Small intestine (tissue), 7 donors: ENCODE measurements around the gene GPR31. TPM values are rescaled to one million over a fixed set of nuclear protein-coding genes. Genes with fewer than 3 reads are reported as not detected.

ENCODE experiments used
- DNase-seq, 2 donors: peaks; one replicate each; pipeline versions ENCODE4 v3.0.0 to v3.0.0-alpha.2; 2013
- FAIRE-seq: peaks from 2 replicates; lab custom pipeline; 2012; peaks lifted over from hg19 to GRCh38; lab: Jason Lieb, UNC
- H3K27ac ChIP-seq, 3 donors: one replicate each; pipeline ENCODE4 v1.5.1; 2013; ENCODE audit warnings: low read length in 2 of 3, mild to moderate bottlenecking in 2 of 3, control low read depth in 1 of 3, inconsistent platforms in 1 of 3, low read depth in 1 of 3, moderate library complexity in 1 of 3
- H3K27me3 ChIP-seq, 3 donors: one replicate each; pipeline ENCODE4 v1.6.1; 2013; ENCODE audit warnings: low read length in 3 of 3, inconsistent platforms in 1 of 3; ENCODE audit not compliant: control insufficient read depth in 3 of 3, insufficient read depth in 3 of 3
- H3K36me3 ChIP-seq, 3 donors: one replicate each; pipeline ENCODE4 v1.6.1; 2013; ENCODE audit warnings: low read length in 3 of 3, inconsistent platforms in 1 of 3, low read depth in 1 of 3, mild to moderate bottlenecking in 1 of 3, moderate library complexity in 1 of 3; ENCODE audit not compliant: control insufficient read depth in 3 of 3, insufficient read depth in 2 of 3
- H3K4me1 ChIP-seq, 3 donors: one replicate each; pipeline ENCODE4 v1.6.1; 2013; ENCODE audit warnings: low read length in 2 of 3, inconsistent platforms in 1 of 3, low read depth in 1 of 3, mild to moderate bottlenecking in 1 of 3, moderate library complexity in 1 of 3; ENCODE audit not compliant: control insufficient read depth in 3 of 3, insufficient read depth in 2 of 3
- H3K4me3 ChIP-seq, 3 donors: one replicate each; pipeline ENCODE4 v1.5.1; 2013; ENCODE audit warnings: low read length in 3 of 3, control low read depth in 1 of 3, inconsistent platforms in 1 of 3, low read depth in 1 of 3, mild to moderate bottlenecking in 1 of 3, moderate library complexity in 1 of 3
- H3K9me3 ChIP-seq, 2 donors: one replicate each; pipeline ENCODE4 v1.6.1; 2013; ENCODE audit warnings: low read depth in 1 of 2, low read length in 1 of 2; ENCODE audit not compliant: control insufficient read depth in 2 of 2, insufficient read depth in 1 of 2
- WGBS, 3 donors: extraction: QIAGEN DNeasy Blood & Tissue Kit; methylation state at CpG; one replicate each; pipeline ENCODE4 v1.1.7; 2013; 5-methylcytosine and 5-hydroxymethylcytosine counted together
- polyA plus RNA-seq, 4 donors: library from polyadenylated mRNA; stranded (reverse) in 3 of 4; unstranded in 1 of 4; fragments of 200-250 nt in 3 of 4; fragments of 120-200 nt in 1 of 4; gene quantifications; one replicate each; pipeline versions ENCODE4 v1.2.1 to v1.2.3, GENCODE V29; 2013
- donor health status: healthy with polysubstance abuse.
- donor health status: control.
- donor health status: control.
- donor health status: Bipolar disorder and iron deficiency.
- donor health status: healthy.

GPR31 gene
- polyA plus RNA-seq, 4 donors = 0.35 TPM; not detected in 3

DNA sequence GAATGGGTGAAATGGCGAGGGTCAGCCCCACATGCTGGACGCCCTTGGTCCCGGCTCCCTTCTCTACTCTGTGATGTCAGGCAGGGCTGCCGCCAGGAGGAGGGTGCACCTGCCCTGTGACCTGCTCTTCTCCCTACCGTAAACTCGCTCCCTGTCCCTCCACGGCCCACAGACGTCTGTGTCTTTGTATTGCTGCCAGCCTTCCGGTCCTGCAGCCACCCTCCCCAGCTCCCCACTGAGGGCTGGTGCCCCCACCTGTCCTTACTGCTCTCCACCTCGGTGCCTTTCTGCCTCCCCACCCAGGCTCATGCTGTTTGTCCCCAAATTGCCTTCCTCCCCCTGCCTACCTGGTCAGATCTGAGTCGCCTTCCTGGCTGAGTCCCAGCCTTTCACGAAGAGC lies 38.9 kb downstream of the GPR31 start:
- WGBS, 3 donors = 62 to 88% (median 79%) methylated on average over 10 to 12 of the region's 12 CpGs
- Histone ChIP-seq H3K9me3 (peaks cover 0 to 3% of the 10 kb centered on the region in 2 donors), H3K36me3 (no peaks in the 10 kb centered on the region), H3K4me1 (peaks cover 2 to 30% (median 5%) of the 10 kb centered on the region in 3 donors), H3K27ac (peak overlapping the region in 1 of 3 donors; percentile 47), H3K27me3 (no peaks in the 10 kb centered on the region), H3K4me3 (no peak overlapping the region)
- FAIRE-seq = no peak
- DNase-seq = no peak

DNA sequence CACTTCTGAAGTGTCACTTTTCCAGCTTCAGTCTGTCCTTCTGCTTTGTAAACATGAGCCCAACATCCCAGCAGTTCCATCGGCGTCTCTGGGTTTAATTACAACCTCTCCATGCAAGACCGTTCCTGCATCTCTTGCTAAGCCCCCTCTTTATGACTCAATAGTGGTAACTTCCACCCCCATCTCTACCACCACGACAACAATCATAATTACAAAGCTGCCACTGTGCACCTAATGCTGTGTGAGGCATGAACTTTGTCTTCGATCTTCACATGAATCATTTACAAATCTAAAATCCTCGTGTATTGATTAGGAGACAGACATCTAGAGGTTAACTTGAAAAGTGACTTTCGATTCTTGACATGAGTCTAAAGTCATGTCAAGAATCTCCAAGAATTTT lies 39.8 kb downstream of the GPR31 start:
- WGBS, 3 donors = 48 to 70% (median 61%) methylated on average over 7 of the region's 7 CpGs
- DNase-seq = no peak
- Histone ChIP-seq H3K9me3 (peaks cover 0 to 3% of the 10 kb centered on the region in 2 donors), H3K36me3 (no peaks in the 10 kb centered on the region), H3K4me3 (no peak overlapping the region), H3K4me1 (peaks cover 0 to 23% (median 2%) of the 10 kb centered on the region in 3 donors), H3K27ac (no peak overlapping the region), H3K27me3 (no peaks in the 10 kb centered on the region)
- FAIRE-seq = no peak

DNA sequence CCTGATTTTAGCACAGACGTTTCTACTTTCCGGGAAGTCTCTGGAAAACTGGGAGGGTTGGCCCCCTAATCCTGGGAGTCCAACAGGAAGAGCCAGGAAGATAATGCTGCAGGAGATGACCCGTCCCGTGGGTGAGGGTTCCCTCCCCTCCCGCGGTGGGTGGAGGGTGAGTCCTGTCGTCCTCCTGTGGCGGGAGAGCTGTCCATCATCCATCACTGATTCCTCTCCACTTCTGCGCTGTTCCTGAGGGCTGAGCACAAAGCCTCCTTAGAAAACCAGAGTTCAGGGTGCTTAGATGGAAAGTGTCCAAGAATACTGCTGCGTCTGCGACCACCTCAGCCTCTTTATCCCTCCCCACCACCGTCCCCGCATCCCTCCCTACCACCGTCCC lies 40.9 kb downstream of the GPR31 start:
- WGBS, 3 donors = 66 to 77% (median 69%) methylated on average over 14 of the region's 14 CpGs
- no peak overlapping the region for H3K27ac ChIP-seq
- no peak for DNase-seq
- H3K9me3 ChIP-seq = peaks cover 0 to 3% of the 10 kb centered on the region in 2 donors
- H3K4me3 ChIP-seq = no peak overlapping the region
- H3K27me3 ChIP-seq = no peaks in the 10 kb centered on the region
- H3K36me3 ChIP-seq = no peaks in the 10 kb centered on the region
- FAIRE-seq = no peak
- H3K4me1 ChIP-seq = peaks cover 0 to 17% (median 0%) of the 10 kb centered on the region in 3 donors

DNA sequence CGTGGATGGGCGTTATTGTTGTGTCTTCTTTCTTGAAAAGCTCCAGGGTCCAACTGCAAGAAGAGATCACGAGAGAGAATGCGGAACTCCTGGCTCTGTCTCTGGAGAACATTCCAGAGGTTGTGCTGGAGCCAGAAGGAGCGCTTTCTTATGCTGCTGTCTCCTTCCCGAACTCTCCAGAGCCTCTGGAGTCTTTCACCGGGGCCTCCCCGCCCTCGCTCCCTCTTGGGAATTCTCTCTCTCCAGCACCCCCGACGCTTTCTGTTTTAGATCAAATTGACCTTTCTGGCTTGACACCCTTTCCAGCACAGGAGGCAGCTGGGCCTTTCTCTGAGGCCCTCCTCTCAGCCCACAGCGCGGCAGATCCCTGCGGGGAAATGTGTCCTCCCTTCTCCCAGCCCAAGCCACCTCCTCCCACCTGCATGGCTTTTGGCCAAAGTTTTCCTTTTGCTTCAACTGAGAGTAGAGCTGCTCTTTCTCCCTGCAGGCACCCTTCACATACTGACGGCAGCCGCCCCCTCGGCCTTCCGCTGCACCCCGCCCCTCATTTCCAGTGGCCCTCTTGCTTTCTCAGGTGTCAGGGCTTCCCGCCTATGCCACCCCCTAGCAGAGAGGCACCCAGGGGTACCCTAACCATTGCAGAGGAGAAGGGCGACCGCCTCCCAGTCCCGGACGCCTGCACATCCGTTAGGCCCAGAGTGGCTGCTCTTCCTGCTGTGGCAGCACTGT lies 41.5 kb downstream of the GPR31 start:
- H3K4me1 ChIP-seq = peaks cover 0 to 12% (median 0%) of the 10 kb centered on the region in 3 donors
- peak overlapping the region in 1 of 3 donors; percentile 10 for H3K27ac ChIP-seq
- DNase-seq = peak in 1 of 2 donors; percentile 27
- 46 to 59% (median 52%) methylated on average over 24 to 25 of the region's 25 CpGs for WGBS, 3 donors
- H3K9me3 ChIP-seq = peaks cover 0 to 3% of the 10 kb centered on the region in 2 donors
- no peaks in the 10 kb centered on the region for H3K36me3 ChIP-seq
- H3K4me3 ChIP-seq = peak overlapping the region in 1 of 3 donors; percentile 27
- H3K27me3 ChIP-seq = no peaks in the 10 kb centered on the region
- no peak for FAIRE-seq

DNA sequence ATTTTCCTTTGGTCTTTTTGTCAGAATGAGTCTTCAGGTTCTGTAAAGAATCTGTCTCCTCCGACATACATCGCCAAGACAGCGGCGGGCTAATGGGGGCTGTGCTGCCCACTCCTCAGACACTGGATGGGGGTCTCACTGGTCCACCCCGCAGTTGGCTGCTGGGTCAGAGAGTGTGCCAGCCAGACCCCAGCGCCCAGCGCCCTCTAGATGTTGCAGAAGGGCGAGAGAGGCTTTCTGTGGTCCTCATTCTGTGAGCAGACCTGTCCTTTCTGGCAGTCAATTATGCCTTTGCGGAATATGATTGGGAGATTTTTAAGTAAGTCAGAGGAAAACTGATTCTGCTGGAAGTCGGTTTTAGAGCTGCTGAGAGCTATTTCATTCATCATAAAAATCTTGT lies 42.7 kb downstream of the GPR31 start:
- FAIRE-seq = no peak
- Histone ChIP-seq H3K9me3 (peaks cover 0 to 3% of the 10 kb centered on the region in 2 donors), H3K36me3 (no peaks in the 10 kb centered on the region), H3K27ac (no peak overlapping the region), H3K27me3 (no peaks in the 10 kb centered on the region), H3K4me1 (peaks cover 0 to 2% (median 0%) of the 10 kb centered on the region in 3 donors), H3K4me3 (no peak overlapping the region)
- 84 to 87% (median 84%) methylated on average over 10 of the region's 10 CpGs for WGBS, 3 donors
- DNase-seq = no peak

DNA sequence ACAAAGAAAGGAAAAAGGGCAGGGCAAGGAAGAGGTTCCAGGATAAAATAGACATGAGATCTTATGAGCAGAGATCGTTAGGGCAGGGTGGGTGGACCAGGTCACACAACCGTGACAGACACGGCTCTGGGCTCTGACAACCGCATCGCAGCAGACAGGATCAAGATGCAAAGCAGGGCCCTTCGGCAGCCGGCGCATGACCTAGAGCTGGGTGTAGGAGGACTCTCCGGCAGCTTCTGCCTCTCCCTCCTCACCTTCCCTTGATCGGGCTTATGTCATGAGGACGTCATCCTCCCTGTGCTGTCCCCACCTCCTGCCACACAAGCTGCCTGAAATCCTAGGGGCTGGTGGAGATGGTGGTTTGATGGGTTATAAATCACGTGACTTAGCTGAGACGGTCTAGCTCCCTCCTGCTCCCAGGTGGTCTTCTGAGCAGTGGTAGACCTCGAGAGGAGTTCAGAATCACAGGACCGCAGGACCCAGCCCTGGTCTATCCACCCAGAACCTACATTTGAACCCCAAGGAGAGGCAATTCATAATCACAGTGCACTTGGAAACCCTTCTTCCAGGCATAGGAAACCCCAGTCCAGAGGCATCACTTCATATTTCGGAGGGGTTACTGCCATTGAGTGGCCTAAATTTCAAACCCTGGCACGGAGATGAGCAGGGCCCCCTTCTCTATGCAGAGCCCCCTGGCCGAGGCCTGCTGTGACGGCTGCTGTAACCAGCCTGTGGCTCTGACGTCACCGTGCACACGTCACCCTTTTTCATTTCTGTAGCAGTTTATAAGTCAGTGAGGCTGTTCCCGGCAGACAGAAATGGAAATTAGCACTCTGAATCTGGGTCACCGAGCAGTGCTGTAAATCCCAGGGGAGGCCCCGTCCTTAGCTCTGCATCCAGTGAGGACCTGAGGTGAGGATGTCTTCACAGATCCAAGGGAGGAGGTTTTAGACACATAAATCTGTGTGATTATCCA lies 43.6 kb downstream of the GPR31 start:
- no peaks in the 10 kb centered on the region for H3K36me3 ChIP-seq
- DNase-seq = peak in 1 of 2 donors; percentile 22
- H3K27me3 ChIP-seq = no peaks in the 10 kb centered on the region
- no peak for FAIRE-seq
- no peak overlapping the region for H3K4me3 ChIP-seq
- WGBS, 3 donors = 69 to 84% (median 73%) methylated on average over 24 to 25 of the region's 25 CpGs
- H3K9me3 ChIP-seq = no peaks in the 10 kb centered on the region
- H3K27ac ChIP-seq = peak overlapping the region in 1 of 3 donors; percentile 18
- no peaks in the 10 kb centered on the region for H3K4me1 ChIP-seq

DNA sequence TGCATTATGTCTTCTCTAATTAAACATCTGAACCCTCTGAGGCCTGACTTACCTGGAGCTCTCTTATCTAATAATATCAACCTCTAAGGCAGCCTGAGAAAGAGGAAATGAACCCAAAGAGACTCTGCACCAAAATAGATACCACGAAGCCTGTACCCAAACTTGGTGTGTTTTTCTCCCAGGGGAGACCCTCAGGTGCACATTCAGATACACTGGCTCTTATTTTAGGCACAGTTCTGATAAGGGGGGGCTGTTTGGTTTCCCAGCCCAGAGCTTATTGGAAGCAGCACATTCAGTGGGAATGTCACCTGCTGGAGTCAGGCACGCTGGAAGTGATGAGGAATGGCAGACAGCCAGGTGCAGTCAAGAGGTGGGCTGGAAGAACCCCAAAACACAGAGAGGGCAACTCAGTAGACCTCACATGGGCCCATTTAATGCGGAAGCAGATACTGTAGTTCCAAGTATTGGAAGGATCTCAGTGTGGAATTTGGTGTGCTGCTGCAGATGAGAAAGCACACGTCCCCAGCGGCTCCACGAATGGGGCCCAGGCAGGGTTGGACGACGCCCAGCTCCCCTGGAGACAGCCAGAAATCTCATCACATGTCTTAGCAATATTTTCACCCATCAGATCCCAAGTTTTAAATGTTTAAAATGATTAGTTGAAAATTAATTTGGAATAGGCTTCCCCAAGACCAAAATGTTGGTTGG lies 44.6 kb downstream of the GPR31 start:
- peak overlapping the region in 1 of 3 donors; percentile 62 for H3K27ac ChIP-seq
- no peak overlapping the region for H3K4me3 ChIP-seq
- no peak for FAIRE-seq
- no peaks in the 10 kb centered on the region for H3K27me3 ChIP-seq
- WGBS, 3 donors = 52 to 60% (median 53%) methylated on average over 8 of the region's 8 CpGs
- no peaks in the 10 kb centered on the region for H3K4me1 ChIP-seq
- no peaks in the 10 kb centered on the region for H3K9me3 ChIP-seq
- H3K36me3 ChIP-seq = no peaks in the 10 kb centered on the region
- no peak for DNase-seq

DNA sequence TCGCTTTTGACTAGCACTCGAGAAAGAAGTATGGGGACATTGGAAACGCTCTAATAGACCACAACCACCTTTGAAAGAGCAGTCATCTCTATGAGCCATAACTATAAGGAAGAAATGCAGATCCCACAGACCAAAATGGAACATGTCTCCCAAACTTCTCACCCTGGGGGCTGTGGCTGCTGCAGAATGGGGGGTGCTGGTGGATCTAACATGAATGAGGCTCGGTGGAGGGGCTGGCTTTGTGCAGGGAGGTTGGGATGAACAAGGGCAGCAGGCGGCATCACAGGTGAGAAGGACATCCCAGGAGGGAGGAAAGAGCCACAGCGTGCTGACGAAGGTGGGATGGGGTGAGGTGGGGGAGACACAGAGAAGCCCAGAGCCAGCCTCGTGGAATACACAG lies 45.4 kb downstream of the GPR31 start:
- peak overlapping the region in 1 of 3 donors; percentile 7 for H3K27ac ChIP-seq
- H3K4me3 ChIP-seq = no peak overlapping the region
- DNase-seq (no peak), FAIRE-seq (no peak)
- no peaks in the 10 kb centered on the region for H3K27me3 ChIP-seq
- H3K4me1 ChIP-seq = no peaks in the 10 kb centered on the region
- no peaks in the 10 kb centered on the region for H3K36me3 ChIP-seq
- no peaks in the 10 kb centered on the region for H3K9me3 ChIP-seq
- WGBS, 3 donors = 73 to 94% (median 86%) methylated on average over 8 of the region's 8 CpGs
